SJSA1 (cell line): ENCODE data around the gene HOXA13. TPM values are rescaled to one million over a fixed set of nuclear protein-coding genes. Genes with fewer than 3 reads are reported as not detected.

Experiments used
- DNase-seq, 2 experiments: peaks; one replicate each; pipeline ENCODE4 v3.0.0-alpha.2; 2015 to 2020; ENCODE audit warnings: low spot score in 2 of 2, low read depth in 1 of 2
- H3K27ac ChIP-seq: fragments of 250-450 bp; sonication (Bioruptor Pico); 2 replicates; pipeline ENCODE4 v1.5.1; 2020; ENCODE audit warnings: mild to moderate bottlenecking, moderate library complexity
- H3K27me3 ChIP-seq: fragments of 250-450 bp; sonication (Bioruptor Pico); replicated peaks from 2 replicates; pipeline ENCODE4 v1.5.1; 2020; ENCODE audit warnings: mild to moderate bottlenecking, moderate library complexity
- H3K36me3 ChIP-seq: fragments of 250-450 bp; sonication (Bioruptor Pico); 2 replicates; pipeline ENCODE4 v1.5.1; 2020; ENCODE audit warnings: mild to moderate bottlenecking
- H3K4me1 ChIP-seq: fragments of 250-450 bp; sonication (Bioruptor Pico); replicated peaks from 2 replicates; pipeline ENCODE4 v1.6.1; 2021; ENCODE audit warnings: mild to moderate bottlenecking
- H3K4me3 ChIP-seq: fragments of 250-450 bp; sonication (Bioruptor Pico); 2 replicates; pipeline ENCODE4 v1.5.1; 2020; ENCODE audit warnings: mild to moderate bottlenecking
- H3K9me3 ChIP-seq: fragments of 250-450 bp; sonication (Bioruptor Pico); replicated peaks from 2 replicates; pipeline ENCODE4 v1.5.1; 2020; ENCODE audit warnings: mild to moderate bottlenecking
- total RNA-seq: library from RNA; depleted of rRNA; stranded (reverse); fragments of >200 nt; shearing (Covaris generic); gene quantifications from 2 replicates; pipeline ENCODE4 v1.2.3, GENCODE V29; 2014

The HOXA13 gene
- total RNA-seq, 1 experiment from 2014 or later = 2.5 TPM

GRCh38 chr7:27220440-27220955 is 20.6 kb upstream of the HOXA13 start:
- Histone ChIP-seq H3K36me3 (no peaks in the 10 kb centered on the region), H3K4me3 (no peak overlapping the region), H3K27me3 (no peaks in the 10 kb centered on the region), H3K4me1 (no peaks in the 10 kb centered on the region), H3K27ac (no peak overlapping the region), H3K9me3 (no peaks in the 10 kb centered on the region)
- DNase-seq = no peak

- no peaks in the 10 kb centered on the region for H3K27me3 ChIP-seq
- H3K9me3 ChIP-seq = no peaks in the 10 kb centered on the region
- no peak overlapping the region for H3K27ac ChIP-seq
- no peak overlapping the region for H3K4me3 ChIP-seq
- H3K36me3 ChIP-seq = no peaks in the 10 kb centered on the region
- DNase-seq = no peak
- no peaks in the 10 kb centered on the region for H3K4me1 ChIP-seq
Observed at GRCh38 chr7:27219821-27220220, 19.9 kb upstream of the HOXA13 start.

DNA sequence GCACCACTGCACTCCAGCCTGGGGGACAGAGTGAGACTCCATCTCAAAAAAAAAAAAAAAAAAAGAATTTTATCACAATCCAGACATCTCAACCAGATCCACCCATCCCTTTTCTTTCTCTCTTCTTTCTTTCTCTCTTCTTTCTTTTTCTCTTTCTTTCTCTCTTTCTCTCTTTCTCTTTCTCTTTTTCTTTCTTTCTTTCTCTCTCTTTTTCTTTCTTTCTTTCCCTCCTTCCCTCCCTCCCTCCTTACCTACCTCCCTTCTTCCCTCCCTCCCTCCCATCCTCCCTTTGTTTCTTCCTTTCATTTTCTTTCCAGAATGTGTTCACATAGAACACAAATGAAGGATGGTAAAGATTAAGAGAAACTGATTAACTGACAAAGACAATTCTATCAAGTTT is 18.1 kb upstream of the HOXA13 start:
- Histone ChIP-seq H3K27me3 (no peaks in the 10 kb centered on the region), H3K4me3 (no peak overlapping the region), H3K4me1 (no peaks in the 10 kb centered on the region), H3K9me3 (no peaks in the 10 kb centered on the region), H3K36me3 (no peaks in the 10 kb centered on the region), H3K27ac (no peak overlapping the region)
- DNase-seq = no peak

DNA sequence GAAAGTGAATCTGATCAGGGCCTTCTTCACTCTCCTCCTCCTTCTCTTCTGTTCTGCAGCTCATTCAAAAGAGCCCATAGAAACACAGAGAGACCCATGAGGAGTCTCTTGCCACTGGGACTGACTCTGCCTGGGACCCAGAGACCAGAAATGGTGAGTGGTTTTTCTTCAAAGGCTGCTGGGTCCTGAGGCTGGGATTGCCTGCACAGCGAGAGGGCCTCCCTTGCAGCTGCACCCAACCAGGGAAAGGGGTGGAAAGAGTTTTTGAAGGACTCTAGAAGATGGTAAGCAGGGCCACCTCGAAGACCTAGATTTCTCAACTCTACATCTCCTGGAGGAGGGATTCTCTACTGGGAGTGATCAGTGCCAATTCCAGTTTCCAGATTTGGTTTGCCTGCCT is 15.5 kb upstream of the HOXA13 start:
- no peaks in the 10 kb centered on the region for H3K4me1 ChIP-seq
- H3K4me3 ChIP-seq = no peak overlapping the region
- no peaks in the 10 kb centered on the region for H3K36me3 ChIP-seq
- no peaks in the 10 kb centered on the region for H3K27me3 ChIP-seq
- no peak overlapping the region for H3K27ac ChIP-seq
- no peak for DNase-seq
- H3K9me3 ChIP-seq = no peaks in the 10 kb centered on the region

DNA sequence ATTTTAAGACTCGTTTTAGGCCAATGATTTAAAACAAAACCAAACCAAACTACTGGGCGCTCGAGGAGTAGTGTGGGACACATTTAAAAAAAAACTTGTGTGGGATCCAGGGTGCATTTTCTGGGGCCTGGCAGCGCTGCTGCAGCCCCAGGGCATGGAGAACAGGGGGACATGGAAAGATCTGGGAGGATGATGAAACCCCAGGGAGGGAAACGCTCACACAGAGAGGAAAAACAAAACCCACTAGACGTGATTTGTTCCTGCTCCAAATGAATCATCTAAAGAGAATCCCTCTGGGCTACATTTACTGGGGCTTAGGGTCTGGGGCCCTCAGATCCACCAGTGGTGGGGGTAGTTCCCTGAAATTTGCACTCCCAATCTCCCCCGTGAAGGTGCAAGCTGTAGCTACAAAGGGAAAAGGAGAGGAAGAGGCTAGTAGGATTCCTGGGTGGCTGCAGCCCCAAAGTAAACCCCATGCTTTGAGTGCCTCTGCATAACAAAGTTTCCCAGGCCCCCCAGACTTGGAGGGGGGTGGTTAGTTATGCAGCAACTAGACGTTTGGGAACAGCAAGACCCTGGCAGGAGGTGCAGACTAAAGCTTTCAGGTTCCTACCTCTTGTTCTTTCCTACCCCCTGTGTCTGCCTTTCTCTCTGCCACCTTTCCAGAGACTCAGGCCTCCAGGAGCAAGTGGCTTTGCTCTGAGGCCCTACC is 14.5 kb upstream of the HOXA13 start:
- Histone ChIP-seq H3K4me1 (no peaks in the 10 kb centered on the region), H3K4me3 (no peak overlapping the region), H3K9me3 (no peaks in the 10 kb centered on the region), H3K27me3 (no peaks in the 10 kb centered on the region), H3K36me3 (no peaks in the 10 kb centered on the region), H3K27ac (no peak overlapping the region)
- no peak for DNase-seq

DNA sequence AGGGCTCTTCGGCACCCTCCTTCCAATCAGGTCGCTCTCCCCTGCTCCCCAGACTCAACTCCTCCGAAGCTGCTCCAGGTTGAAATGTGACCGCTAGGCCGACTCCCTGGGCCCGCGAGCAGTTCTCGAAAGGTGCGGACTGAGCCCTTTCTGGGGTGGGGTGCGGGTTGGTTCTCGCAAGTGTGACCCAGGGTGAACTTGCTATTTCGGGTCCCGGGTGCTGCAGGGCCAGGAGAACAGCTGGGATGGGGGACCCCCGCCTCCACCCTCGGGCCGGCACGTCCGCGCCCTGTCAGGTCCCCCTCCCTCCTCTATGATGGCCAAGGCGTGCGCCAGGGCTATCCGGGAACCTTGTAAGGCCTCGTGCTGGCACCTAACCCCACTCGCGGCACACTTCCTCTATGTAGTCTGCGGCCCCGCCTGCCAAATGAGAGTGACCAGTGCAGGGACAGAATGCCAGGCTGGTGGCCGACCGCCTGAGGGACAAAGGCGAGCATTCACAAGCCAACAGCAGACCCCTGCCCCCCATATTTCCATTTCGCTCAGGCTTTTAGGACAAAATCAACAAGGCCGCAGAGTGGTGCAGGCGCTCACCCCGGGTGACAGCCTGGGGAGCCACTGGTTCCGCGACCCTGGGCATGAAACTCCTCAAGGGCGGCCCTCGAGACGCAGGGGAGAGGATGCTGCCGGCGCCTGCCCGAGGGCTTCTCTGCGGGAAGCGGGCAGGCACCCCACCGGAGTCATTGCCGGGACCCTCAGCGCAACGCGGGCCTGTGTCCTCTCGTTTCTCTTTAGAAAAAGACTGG is 13.7 kb upstream of the HOXA13 start:
- no peak overlapping the region for H3K4me3 ChIP-seq
- no peaks in the 10 kb centered on the region for H3K9me3 ChIP-seq
- H3K27me3 ChIP-seq = no peaks in the 10 kb centered on the region
- no peaks in the 10 kb centered on the region for H3K36me3 ChIP-seq
- no peaks in the 10 kb centered on the region for H3K4me1 ChIP-seq
- H3K27ac ChIP-seq = no peak overlapping the region
- DNase-seq = no peak

GRCh38 chr7:27212497-27213432 is 12.9 kb upstream of the HOXA13 start:
- Histone ChIP-seq H3K9me3 (no peaks in the 10 kb centered on the region), H3K36me3 (no peaks in the 10 kb centered on the region), H3K27ac (no peak overlapping the region), H3K27me3 (no peaks in the 10 kb centered on the region), H3K4me3 (no peak overlapping the region), H3K4me1 (no peaks in the 10 kb centered on the region)
- no peak for DNase-seq

DNA sequence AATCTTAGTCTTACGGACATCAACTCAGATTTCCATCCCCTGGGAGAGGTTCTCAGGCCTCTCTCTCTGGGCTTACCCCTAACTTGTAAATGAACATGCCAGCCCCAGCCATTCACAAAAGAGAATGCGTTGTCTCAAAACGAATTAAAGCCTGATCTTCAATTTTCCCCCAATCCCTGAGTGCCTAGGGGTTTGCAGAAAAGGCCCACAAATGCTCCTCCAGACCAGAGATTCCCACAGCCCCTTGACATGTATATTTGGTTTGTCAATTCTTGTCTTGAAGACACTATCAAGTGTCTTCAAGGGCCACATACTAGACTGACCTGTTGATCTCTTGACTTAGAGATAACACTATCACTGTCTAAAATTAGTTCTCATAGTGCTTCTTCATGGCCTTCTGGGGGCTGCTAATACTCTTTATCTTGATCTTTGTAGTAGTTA is 11.9 kb upstream of the HOXA13 start:
- H3K4me1 ChIP-seq = no peaks in the 10 kb centered on the region
- no peaks in the 10 kb centered on the region for H3K9me3 ChIP-seq
- H3K4me3 ChIP-seq = no peak overlapping the region
- no peaks in the 10 kb centered on the region for H3K27me3 ChIP-seq
- H3K27ac ChIP-seq = no peak overlapping the region
- H3K36me3 ChIP-seq = no peaks in the 10 kb centered on the region
- DNase-seq = no peak

DNA sequence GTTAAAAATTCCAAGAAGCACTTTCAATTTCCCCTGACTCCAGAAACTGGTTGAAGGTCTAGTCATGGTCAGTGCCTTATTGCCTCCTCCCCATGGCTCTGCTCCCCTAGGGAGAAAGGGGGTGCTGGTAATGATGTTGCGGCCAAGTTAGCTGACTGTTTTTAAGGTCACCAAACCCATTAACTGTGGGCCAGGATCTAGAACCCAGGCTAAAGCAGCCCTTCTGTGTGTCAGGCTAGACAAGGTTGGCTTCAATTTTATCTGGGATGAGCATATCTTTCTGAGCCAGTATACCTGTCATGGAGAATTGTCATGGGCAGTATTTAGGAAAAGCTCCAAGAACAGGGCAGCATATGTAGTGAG is 11.2 kb upstream of the HOXA13 start:
- H3K27me3 ChIP-seq = no peaks in the 10 kb centered on the region
- H3K4me3 ChIP-seq = no peak overlapping the region
- no peaks in the 10 kb centered on the region for H3K4me1 ChIP-seq
- DNase-seq = no peak
- H3K9me3 ChIP-seq = no peaks in the 10 kb centered on the region
- H3K36me3 ChIP-seq = no peaks in the 10 kb centered on the region
- H3K27ac ChIP-seq = no peak overlapping the region

- no peak for DNase-seq
- Histone ChIP-seq H3K4me1 (no peaks in the 10 kb centered on the region; the same call in 1 of the 2 replicates), H3K36me3 (no peaks in the 10 kb centered on the region), H3K9me3 (no peaks in the 10 kb centered on the region), H3K27ac (no peak overlapping the region), H3K27me3 (no peaks in the 10 kb centered on the region), H3K4me3 (no peak overlapping the region)
Observed at GRCh38 chr7:27210441-27211083, 10.7 kb upstream of the HOXA13 start.

DNA sequence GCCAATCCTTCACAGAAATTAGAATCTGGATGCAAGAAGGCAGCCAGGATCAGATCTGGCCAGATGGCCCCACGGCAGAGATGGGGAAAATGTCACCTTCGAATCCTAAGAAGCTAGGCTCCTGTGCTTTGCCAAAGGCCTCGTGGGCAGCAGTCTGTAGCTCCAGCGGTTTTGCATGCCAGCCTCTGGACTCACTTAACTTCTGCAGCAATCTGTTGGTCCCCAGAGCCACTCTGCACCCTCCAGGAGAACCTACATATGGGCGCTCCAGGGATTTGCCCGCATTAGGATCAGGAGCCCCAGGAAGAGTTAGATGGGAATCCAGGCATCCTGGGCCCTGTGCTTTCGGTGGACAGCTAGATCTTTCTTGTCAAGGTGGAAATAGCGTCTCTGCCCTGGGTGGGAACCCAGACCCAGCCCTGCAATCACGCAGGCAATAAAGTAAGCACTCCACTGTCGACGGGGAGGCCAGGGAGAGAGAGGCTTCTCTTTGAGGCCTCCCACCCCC is 10.1 kb upstream of the HOXA13 start:
- H3K36me3 ChIP-seq = no peaks in the 10 kb centered on the region
- peaks cover 6% of the 10 kb centered on the region for H3K4me1 ChIP-seq
- H3K9me3 ChIP-seq = no peaks in the 10 kb centered on the region
- DNase-seq = no peak
- H3K27ac ChIP-seq = no peak overlapping the region
- H3K4me3 ChIP-seq = no peak overlapping the region
- no peaks in the 10 kb centered on the region for H3K27me3 ChIP-seq

DNA sequence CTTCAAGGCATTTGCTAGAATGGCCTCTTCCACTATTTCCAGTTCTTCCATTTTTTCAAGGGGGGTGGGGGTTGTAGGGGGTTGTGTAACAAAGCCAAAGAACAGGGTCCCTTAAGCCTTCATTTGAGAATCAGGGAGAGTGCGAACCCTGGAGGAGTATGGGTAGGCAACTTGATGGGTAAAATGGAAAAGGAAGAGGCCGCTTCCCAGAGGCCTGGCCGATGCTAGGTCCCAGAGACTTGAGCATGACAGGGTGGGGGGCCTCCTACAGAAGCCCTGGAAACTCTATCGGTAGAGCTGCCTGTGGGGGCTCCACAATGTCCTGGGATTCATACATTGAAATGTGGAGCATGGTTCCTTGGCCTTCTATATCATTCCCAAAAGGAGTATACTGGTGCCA is 9.1 kb upstream of the HOXA13 start:
- peaks cover 11% of the 10 kb centered on the region for H3K4me1 ChIP-seq
- DNase-seq = no peak
- H3K36me3 ChIP-seq = no peaks in the 10 kb centered on the region
- H3K27me3 ChIP-seq = 0 out of 2 replicates have a peak, but pooled peaks cover 3% of the 10 kb centered on the region
- H3K9me3 ChIP-seq = no peaks in the 10 kb centered on the region
- no peak overlapping the region for H3K4me3 ChIP-seq
- no peak overlapping the region for H3K27ac ChIP-seq
